IPS-NIHi7 (cell line): ENCODE results near the gene MRC2.
A peak's percentile ranks its signal among the peaks of the same experiment; 100 is the strongest.

ENCODE experiments used
- DNase-seq: peaks from one replicate; pipeline ENCODE4 v3.0.0; 2012; ENCODE audit warnings: mixed read lengths; ENCODE audit errors: extremely low spot score

The MRC2 gene

DNA sequence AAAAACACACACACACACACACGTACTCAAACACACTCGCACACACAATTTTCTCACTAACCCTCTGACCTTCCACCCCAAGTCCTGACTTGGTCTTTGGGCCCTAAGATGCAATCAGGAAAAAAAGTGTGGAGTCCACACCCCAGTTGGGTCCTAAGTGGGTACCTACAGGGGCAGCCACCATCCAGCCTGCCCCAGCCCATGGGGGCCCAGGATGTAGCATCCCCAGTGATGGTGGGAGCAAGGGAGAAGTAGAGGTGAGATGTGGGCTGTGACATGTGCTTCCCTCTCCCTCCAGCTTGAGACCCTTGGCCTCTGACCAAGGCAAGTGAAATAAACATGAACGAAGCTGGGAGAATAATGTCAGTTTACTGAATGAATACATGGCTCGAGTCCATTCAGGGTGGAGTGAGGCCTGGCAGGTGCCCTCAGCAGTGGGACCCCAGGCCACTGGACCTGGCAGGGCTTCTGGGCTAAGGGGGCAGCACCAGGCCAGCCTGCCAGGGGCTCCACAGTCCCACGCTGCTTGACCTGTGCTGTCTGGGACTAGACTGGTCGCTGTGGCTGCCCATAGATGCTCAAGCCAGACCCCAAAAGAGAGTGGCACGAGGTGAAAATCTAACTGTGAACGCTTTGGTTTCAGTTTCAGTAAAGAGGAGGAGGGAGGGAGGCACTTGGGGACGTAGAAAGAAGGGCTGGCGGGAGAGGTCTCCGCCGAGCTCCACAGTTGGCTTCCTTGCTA, 73.7 kb downstream of the MRC2 start:
- DNase-seq, result no peak

DNA sequence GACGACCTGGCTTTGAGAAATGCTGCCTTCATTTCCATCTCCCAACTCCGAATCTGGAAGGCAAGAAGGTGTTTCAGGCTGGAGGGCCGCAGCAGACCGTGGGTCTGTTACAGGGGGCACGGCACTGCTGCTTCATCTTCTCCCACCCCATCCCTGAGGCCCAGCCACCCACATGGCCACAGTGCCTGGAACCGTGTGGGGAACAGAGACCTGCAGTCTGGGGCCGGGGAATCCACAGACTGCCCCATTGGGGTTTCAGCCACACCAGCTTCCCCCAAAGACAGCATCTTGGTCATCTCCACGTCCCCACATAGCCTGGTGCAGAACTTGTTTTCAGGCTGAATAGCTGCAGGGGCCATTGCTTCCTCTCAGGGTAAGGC, 74.2 kb downstream of the MRC2 start:
- no peak for DNase-seq

DNA sequence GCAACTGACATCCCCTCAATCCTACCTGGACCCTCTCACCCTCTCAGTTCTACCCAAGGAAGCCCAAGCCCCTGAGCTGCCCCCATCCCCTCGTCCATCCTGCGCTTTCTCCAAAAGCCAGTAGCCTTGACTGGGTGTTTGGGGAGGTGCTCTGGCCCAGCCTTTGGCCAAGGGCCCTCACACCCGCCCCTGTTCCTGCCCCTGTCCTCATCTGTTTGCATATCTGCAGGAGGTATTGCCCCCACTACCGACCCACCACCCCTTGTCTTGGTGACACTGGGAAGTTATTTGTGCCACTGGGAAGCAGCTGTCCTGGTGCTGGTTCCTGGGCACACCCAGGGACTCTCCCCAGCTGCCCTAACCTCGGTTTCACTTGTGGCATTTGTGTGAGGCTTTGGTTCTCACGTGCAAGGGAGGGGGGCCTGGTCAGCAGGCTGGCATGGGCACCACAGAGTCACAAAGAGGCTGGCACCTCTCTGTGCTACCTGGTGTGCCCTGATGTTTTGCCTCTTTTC, 75.3 kb downstream of the MRC2 start:
- DNase-seq, result no peak

DNA sequence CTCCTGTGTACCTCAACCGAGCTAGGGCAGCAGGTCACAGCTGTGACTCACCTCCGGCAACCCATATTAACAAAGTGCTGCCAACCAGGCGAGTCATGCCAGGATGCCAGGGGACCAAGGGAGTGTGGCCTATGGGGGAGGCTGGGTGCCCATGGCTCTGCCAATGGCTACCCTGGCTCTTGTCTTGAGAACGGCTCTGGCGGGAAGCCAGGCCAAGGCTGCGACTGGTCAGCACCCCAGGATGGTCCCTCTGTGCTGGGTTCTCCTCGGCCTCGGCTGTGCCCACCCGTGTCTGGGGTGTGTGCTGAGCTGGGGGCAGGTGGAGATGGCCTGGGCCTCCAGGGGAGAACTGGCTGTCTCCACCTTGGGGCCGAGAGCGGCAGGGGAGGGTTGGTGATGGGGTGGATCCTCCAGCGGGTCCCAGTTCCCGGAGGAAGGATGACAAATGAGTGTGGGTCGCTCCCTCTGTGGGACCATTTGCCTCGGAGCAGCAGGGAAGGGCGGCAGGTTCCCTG, 75.8 kb downstream of the MRC2 start:
- no peak for DNase-seq

DNA sequence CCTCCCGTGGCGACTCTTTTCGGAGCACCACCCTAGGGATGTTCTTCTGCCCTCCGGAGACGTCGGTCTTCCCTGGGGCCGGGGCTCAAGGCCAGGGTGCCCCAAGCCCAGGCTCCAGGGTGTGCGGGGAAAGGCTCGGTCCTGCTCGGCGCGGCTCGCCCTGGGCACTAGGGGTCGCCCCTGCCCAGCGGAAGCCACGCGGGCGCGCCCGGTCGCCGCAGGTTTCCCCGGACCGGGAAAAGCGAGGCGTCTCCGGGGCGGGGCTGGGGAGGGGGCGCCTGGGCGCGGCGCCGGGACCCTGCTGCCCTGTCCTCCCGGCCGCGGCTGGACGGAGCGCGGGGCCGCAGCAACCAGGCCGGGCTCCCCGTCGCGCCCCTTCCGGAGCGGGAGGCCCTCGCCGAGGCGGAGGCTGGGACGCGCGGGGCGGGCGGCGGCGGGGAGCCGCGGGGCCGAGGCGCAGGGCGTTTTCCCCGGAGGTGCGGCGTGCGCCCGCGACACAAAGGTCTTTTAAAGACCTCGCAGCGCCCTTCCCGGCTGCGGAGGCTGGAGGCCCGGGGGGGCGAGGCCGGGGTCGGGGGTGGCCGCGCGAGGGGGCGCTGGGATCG, 76.4 kb downstream of the MRC2 start:
- DNase-seq, result peak; percentile 85

DNA sequence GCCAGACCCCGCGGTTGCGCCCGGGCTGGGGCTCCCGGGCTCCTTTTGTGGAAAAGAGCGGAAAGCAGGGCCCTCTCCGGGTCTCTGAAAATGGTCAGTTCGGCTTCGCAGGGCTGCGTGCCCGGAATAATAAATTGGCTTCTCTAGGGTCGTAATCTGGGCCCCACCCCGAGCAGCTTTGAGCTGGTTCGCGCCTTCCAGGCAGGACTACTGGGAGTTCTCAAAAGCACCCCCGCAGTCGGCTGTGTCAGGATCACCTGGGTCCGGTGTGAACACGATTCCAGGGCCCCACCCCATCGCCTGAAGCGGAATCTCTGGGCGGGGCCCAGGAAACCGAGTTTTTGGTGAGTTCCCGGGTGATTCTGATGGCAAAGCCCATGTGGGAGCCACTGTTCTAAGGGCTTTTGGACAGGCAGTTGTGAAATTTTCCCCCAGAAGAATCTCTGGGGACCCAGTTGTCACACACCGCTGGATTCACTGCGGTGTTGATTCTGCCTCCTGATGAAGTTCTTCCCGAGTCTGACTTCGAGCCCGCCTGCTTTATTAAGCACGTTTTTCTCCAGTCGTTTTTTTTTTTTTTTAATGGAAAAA, 77.0 kb downstream of the MRC2 start:
- DNase-seq, result no peak

DNA sequence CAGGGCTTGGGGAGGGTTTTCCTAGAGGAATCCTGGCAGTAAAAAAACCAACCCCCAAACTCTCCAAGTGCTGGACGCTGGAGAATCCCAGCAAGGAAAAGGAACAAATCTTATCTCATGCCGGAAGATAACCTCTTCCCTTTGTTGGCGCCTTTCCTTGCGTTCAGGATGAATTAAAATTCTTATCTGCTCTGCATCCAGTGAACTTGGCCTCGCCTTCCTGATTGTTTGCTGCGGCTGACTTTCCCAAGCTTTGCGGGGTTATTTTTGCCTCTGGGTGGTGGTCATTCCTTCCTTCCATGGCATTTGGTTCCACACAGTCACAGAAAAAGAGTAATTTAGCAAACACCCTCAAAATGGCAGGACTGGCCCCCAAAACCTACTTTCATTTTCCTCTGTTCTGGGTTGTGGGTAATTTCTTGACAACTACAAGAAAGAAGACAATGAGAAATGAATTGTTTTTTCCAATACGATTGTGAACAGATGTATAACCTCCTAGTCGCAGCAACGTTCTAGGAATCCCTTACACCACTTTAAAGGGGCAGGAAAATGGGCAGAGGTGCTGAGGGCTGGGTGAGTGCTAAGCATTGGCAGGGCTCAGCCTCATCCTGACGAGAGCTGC, 77.8 kb downstream of the MRC2 start:
- no peak for DNase-seq

DNA sequence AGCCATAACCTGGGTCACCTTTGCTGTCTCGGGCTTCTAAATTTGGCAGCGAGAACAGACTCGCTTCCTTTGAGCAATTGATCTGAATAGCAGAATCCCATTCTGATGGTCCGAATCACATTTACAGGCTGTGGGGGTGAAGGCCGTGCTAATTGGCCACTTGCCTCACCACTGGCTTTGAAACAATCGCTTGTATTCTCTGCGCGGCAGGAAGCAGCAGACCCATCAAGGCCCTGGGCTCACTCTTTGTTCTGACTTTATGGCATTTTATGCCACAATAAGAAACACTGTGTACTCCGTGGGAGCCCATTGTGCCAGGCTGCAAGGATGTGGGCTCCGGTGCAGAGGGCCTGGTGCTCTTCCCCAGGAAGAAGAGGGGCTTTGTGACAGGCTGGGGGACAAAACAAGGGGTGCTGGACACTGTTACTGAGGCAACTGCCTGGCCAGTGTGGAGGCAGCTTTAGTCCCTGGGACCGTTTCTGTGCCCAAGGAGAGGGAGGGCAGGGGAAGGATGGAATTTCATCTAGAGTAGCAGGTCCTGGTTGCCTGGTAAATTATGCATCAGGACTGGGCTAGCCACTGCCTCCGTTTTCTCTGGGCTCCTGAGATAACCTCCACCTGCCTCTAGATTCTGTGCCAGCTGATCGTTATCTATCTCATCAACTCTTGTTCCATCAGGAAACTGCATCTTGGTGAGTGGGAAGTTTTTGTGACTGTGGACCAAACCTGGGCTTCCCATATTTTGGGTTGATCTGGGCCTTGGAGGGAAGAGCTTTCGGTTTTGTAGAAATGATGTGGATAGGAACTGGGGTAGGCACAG, 78.5 kb downstream of the MRC2 start:
- DNase-seq, result peak; percentile 40

DNA sequence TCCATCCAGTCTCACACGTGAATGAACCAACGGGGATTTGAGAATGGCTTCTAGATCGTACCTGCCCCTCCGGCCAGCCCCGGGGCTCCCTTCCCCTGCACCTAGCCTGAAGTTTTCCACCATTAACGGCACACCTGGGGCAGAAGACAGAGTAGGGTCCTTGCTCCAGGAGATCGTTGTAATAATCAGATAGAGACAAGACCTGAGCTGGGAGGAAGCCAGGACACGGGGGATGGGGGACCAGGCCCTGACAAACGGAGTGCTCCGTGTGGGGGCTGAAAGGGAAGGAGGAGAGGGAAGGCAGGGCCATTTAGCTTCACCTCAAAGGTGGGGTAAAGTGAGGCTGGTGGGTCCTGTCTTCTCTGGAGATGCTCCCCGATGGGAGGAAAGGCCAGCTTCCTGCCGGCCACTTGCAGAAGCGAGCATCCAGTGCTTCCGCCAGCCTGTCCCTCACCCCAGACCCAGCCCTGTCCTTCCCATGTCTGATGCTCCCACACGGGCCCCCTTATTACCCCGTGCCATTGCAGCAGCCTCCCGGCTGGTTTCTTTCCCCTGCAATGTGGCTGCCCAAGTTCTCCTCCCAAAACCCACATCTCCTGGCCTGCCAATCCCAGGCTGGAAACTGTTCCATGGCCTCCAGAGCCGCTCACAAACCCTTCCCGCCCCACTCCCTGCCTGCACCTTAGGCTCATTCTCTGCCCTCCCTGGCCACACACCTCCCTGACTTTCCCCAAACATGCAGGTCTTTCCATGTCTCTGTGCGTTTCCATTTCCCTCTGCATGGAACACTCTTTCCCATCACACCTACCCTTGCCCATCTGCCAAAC, 79.3 kb downstream of the MRC2 start:
- no peak for DNase-seq

DNA sequence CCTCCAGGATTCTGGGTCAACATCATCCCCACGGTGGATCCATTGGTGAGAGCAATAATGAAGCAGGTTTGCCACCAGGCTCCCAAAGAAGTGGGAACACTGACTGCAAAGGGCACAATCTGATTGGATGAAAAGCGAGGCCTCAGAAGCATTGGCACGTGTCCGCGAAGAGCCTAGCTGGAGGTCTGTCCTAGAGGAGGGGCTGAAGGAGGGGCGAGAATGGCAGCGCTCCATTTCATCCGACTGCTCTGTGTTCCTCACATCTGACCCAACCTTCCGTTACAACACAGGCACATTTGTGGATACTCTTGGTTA, 79.9 kb downstream of the MRC2 start:
- DNase-seq, result no peak

DNA sequence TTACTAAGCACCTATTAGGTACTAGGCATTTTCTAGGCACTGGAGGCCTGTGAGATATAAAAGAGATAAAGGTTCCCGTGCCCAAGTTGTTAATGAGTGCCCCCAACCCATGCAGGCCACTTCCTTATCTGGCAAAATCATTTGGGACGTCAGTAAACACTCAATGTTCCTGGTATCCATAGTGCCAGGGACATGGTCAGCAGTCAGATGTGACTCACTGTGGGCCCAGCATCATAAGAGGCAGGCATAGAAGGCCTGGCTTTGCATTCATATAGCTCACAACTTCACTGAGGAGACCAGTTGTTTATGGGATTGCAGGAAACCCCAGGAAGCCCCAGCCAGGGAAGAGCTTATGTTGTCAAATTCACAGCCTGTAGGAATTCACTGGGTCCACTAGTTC, 81.1 kb downstream of the MRC2 start:
- no peak for DNase-seq

DNA sequence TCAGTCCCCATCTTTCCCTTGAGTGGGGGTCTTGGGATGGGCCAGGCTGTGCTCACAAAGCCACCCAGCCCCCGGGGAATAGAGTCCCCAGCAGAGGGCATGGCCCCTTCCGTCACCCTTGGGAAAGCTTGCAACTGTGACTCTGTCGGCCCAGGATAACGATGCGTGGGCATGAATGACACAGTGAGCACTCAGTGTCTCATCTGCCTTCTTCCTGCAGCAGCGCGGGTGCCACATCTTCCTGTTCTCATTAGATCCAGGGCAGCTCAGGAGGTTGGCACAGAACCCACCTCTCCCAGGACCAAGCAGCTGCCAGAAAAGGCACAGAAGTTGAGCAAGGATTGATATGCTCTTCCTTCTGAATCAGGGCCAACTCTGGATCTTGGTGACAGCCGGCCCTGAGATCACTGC, 84.7 kb downstream of the MRC2 start:
- no peak for DNase-seq

DNA sequence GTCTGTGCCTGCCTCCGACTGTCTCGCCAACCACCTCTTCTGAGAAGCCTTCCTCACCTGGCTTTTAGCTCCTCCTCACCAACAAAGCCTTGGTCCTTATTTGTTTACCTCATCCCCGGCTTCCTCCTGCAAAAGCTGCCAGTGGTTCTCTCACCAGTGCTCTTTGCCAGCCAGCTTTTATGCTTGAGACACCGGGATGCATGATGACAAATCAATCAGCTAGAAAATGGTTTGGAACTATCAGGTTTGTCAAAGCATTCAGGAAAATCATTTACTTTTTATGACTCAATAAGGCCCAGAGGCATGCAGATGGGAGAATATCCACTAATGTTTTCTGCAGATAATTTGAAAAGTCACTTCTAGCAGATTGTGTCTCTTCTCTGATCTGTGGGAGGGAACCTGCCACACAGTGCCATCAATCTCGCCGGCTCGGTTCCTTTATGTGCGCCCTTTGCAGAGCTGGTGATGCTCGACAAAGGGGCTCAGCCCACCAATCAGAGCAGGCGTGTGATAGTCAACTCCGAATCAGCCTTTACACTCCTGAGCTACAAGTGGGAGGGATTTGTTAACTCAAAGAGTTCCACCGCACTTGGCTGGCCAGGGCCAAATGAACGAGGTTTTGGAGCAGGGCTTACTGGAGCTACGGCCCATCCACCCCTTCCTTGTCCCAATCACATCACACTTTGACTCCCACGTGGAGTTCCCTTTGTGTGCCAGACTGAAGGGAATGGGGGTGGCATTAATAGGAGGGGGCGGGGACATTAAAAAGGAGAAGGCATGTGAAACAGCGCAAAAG, 85.8 kb downstream of the MRC2 start:
- no peak for DNase-seq

DNA sequence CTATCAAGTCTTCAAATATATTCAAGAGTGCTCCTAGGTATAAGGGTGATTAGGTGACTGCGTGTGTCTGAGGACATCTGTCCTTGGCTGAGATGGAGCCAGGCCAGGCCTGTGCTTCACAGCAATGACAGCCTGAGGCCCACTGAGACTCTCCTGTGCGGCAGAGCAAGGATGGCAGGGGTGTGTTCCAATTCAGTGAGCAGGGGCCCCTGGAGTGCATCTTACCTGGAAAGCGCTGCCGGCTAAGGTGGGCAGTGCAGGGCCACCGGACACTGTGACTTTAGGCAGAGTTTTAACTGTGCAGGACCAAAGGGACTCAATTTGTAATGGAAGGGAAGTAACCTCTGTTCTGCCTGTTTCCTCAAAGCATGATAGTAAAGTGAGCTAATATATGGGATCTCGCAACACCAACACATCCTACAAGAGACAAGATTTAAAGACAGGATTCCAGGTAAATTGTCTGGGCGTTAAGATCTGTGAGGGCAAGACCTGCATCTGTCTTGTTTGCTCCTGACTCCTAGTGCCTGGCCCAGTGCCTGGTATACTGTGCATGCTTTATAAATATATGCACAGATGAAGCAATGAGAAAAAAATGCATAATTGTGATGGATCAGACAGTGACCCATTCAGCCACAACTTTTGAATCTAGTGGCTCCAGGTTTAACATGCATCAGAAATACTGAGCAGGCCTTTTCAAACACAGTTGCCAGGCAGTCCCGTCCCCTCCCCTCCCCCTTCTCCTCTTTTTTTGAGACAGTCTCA, 86.7 kb downstream of the MRC2 start:
- no peak for DNase-seq

DNA sequence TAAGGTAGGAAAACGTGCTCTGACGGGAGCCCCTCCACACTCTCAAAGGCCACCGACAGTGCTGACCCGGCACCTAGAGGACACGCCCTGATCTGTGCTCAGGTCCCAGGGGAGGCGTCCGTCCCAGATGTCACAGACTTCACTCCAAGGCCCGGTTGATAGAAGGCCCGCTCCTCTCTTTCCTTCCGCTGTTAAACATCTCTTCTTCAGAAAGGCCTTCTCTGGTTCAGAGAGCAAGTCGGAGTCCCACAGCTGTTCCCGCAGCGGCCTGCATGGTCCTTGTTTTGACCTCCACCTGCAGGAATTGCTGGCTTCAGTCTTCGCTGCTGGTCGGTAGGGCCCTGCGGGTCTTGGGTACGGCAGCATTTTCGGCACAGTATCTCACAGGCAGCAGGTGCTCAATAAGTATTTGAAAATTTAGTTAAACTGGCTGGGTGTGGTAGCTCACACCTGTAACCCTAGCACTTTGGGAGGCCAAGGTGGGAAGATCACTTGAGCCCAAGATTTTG, 88.5 kb downstream of the MRC2 start:
- DNase-seq, result no peak

DNA sequence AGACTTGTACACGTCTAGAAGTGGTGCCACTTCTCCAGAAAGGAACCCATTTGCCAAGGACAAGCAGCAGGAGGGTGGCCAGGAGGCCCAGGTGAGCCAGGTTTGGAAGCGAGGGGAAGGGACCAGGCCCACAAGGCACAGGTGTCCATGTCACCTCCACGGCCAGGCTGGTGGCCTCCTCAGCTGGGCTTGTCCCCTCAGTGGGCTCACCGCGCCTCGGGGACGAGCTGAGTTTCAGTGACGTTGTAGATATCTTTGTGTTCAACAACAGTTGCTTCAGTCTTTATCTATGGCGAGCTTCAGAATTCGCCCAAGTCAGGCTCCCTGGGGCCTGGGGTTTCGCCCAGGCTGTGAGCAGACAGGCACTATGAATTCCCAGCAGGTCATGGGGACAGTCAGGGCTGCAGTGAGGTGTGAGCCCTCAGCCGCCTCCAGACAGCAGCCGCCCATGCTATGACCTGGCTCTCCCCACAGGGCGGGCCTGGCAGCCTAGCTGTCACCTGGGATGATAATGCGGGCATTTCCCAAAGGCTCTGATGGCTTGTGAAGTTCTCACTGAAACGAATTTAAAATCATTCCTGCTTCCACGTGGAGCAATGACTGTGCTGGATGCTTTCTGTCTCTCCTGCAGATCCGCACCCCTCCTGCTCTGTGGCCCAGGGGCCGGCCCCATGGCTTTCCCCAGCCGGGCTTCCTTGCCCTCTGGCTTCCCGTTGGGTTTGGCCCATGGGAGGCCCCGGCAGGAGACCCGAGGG, 89.5 kb downstream of the MRC2 start:
- DNase-seq, result no peak

DNA sequence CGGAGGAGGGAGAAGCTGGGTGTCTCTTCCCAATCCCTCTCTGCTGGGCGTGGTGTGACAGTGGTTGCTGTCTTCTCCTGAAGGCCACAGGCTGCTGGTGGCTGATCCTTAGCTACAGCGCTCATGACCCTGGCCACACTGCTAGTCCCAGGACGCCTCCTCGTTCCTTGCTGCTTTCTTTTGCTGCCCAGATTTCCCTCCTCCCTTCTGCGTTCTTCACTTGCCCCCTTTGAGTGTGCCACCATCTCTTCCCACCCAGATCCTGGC, 90.1 kb downstream of the MRC2 start:
- DNase-seq, result no peak

DNA sequence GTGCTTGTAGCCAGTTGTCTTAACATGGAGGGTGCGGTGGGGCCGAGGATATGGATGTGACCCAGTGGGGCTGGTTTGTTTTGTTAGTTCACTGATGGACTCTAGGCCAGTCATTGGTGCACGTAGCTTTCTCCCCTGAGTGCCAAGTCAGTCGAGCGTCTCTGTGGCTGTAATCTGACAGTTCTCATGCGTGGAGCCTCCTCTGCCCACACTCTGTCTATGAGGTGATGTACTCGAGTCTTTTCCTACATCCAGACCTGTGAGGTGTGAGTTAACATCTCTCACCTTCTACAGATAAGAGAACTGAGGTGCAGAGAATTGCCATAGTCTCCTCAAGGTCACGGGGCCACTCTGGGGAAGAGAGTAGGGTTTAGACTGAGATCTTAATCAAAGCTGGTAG, 90.4 kb downstream of the MRC2 start:
- no peak for DNase-seq

DNA sequence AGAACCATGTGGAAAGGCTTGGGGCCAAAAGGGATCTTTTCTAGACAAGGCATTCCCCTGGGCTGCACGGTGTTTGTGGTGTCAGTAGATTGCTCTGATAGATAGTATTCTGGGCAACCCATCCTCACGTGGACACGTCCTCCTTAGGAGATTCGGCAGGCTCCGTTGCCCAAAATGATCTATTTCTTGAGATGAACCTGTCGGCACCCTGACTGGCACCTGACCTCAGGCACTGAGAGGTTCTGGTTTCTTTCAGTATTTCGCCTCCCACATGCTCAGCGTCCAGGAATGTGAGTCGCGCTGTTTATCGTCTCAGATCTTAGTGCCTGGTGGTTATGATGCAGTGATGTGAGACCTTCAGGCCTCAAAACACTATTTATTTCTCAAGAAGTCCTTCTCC, 91.0 kb downstream of the MRC2 start:
- DNase-seq, result no peak
